WI38 (cell line): ENCODE results near the gene FAM83D.

ENCODE experiments used
- H3K4me3 ChIP-seq: 2 replicates; pipeline ENCODE4 v1.5.1; 2011; ENCODE audit warnings: low read depth, mild to moderate bottlenecking, control low read depth, low read length
- TF ChIP-seq, protein P1 (sequence below): IDR thresholded peaks from 2 replicates; pipeline ENCODE4 v1.5.1; 2012; ENCODE audit warnings: low read depth, mild to moderate bottlenecking, control low read depth, low read length

Gene FAM83D

DNA sequence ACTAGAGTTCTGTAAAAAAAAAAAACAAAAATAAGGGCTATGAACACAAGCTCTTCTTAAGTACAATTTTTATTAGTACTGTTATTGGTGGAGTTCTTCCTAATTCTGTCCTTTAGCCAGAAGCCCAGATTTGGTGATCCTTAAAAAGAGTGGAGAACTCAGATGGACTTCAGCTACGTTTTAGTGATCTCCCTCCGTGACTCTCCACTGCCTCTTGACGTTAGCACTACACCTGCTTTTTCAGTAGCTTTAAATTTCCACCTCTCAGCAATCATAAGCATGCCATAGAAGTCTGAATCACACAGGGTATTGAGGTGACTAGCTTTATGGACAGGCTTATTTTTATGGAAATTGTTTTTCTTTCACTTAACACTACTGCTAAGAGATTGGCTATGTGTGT lies 53.6 kb downstream of the FAM83D start:
- no peak overlapping the region for H3K4me3 ChIP-seq
- TF ChIP-seq, protein P1, sequence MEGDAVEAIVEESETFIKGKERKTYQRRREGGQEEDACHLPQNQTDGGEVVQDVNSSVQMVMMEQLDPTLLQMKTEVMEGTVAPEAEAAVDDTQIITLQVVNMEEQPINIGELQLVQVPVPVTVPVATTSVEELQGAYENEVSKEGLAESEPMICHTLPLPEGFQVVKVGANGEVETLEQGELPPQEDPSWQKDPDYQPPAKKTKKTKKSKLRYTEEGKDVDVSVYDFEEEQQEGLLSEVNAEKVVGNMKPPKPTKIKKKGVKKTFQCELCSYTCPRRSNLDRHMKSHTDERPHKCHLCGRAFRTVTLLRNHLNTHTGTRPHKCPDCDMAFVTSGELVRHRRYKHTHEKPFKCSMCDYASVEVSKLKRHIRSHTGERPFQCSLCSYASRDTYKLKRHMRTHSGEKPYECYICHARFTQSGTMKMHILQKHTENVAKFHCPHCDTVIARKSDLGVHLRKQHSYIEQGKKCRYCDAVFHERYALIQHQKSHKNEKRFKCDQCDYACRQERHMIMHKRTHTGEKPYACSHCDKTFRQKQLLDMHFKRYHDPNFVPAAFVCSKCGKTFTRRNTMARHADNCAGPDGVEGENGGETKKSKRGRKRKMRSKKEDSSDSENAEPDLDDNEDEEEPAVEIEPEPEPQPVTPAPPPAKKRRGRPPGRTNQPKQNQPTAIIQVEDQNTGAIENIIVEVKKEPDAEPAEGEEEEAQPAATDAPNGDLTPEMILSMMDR = no peak

DNA sequence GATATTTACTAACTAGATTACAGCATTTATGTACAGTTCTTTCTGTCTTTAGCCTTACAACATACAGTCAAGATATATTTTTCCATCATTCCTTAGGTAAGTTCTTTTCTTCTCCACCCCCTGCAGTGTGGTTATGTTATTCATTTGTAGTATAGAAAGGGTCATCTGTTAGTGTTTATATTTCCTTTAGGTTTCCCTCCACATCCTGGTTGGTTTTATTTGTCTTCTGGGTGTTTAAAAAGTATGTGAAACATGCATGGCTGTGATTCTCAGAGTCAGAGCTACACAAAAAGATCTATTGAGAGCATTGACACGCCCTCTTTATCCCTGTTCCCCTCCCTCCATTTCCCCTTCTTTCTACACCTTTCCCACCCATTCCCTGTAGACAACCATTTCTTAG lies 56.1 kb downstream of the FAM83D start:
- TF ChIP-seq, protein P1 = no peak

DNA sequence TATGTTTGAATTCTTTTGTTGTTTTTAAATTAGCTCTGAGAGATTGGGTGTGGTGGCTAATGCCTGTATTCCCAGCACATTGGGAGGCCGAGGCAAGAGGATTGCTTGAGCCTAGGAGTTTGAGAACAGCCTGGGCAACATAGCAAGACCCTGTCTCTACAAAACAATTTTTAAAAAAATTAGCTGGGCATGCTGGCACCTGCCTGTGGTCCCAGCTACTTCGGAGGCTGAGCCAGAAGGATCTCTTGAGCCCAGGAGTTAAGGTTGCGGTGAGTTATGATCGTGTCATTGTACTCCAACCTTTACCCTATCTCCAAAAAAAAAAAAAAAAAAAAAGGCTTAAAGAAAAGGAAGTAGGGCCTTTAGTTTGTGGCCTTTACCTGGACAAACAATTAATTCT lies 58.8 kb downstream of the FAM83D start:
- TF ChIP-seq, protein P1 = no peak
- H3K4me3 ChIP-seq = no peak overlapping the region

More for the DNA sequence above, 56.1 kb downstream of the FAM83D start:
- H3K4me3 ChIP-seq = no peak overlapping the region

DNA sequence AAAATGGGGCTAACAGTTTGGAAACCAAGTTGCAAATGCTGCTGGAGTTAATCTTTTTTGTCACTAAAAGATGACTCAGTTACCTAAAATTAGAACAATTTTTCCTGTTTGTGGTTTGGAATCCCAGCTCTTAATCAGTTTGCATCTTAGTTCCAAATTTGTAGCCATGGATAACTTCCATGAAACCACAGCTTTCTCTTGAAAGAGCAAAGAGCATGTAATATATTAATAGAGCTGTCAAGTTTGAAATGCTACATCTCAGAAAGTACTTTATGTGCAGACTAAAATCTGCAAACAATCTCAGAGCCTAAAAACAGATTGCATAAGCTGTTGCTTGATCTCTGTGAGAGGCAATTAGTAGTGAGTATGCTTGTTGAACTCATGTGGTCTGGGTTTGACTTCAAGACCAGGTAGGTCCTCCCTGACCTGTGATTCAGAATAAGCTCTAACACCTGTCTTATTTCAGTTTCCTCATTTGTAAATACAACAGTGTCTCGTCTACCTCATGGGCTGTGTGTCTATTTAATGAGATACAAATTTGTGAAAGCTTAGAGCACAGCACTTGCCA lies 59.5 kb downstream of the FAM83D start:
- TF ChIP-seq, protein P1 = no peak
- no peak overlapping the region for H3K4me3 ChIP-seq

DNA sequence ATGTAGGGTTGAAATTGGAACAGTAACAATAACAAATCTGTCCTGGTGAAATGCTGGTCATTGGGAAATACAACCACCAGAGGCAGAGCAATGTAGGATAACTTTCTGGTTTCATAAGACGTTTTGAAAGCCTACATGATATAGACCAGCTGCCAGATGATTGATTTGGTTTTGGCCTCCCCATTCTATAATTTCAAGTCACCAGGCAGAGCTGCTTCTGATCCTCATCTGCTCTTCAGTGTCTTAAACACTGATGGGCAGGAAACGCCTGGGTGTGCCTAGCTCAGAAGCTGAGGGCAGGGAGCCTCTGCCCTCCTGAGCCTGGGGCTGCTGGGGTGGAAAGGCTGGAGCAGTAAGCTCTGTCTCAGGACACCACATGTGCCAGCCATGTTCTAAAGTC lies 60.4 kb downstream of the FAM83D start:
- no peak overlapping the region for H3K4me3 ChIP-seq
- TF ChIP-seq, protein P1 = no peak

DNA sequence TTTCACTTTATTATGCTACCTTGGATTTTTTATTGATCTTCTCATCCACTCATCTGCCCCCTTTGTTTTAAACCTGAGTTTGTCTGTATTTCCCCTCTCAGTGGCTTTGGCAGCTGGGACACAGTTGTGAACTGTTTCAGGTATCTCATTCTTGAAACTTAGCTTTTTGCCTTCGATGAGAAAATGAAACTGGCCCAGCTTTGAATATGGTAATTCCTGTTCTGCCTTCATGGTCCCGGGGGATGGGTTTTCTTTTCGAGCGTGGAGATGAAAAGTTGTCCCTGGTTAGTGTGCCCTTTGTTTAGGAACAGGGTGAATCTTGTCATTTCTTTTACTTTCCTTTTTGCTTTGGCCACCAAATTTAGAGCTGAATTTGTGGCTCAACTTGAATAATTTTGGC lies 61.6 kb downstream of the FAM83D start:
- TF ChIP-seq, protein P1 = no peak

DNA sequence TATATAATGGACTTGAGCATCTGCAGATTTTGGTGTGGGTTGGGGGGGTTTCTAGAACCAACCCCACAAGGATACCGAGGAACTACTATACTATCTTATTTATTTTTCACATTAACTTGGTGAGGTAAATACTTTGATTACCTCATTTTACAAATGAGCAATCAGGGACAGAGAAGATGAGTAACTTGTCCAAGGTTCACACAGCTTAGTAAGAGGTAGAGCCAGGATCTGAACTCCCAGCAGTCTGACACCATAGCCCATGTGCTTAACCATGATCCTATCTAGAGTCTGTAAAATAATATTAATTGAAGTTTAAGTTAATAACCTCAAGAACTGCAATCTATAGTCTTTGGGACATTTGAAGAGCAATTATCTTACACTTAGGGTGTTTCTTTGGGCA lies 64.5 kb downstream of the FAM83D start:
- TF ChIP-seq, protein P1 = no peak
- no peak overlapping the region for H3K4me3 ChIP-seq

More for the DNA sequence above, 61.6 kb downstream of the FAM83D start:
- H3K4me3 ChIP-seq = no peak overlapping the region
